IPS-18a (cell line): ENCODE results near the gene EPG5.

Source experiments
- H3K27ac ChIP-seq: one replicate; pipeline ENCODE4 v1.5.1; 2013; ENCODE audit warnings: low read length
- H3K27me3 ChIP-seq: one replicate; pipeline ENCODE4 v1.6.1; 2013; ENCODE audit warnings: mild to moderate bottlenecking, low read length; ENCODE audit not compliant: control insufficient read depth, insufficient read depth
- H3K36me3 ChIP-seq: one replicate; pipeline ENCODE4 v1.6.1; 2013; ENCODE audit warnings: low read depth, low read length; ENCODE audit not compliant: control insufficient read depth
- H3K4me1 ChIP-seq: one replicate; pipeline ENCODE4 v1.6.1; 2013; ENCODE audit warnings: low read depth, low read length; ENCODE audit not compliant: control insufficient read depth
- H3K4me3 ChIP-seq: one replicate; pipeline ENCODE4 v1.5.1; 2013; ENCODE audit warnings: low read length
- H3K9ac ChIP-seq: one replicate; pipeline ENCODE4 v1.6.1; 2013; ENCODE audit warnings: mild to moderate bottlenecking, low read length, moderate library complexity
- H3K9me3 ChIP-seq: one replicate; pipeline ENCODE4 v1.6.1; 2013; ENCODE audit warnings: low read depth, low read length; ENCODE audit not compliant: control insufficient read depth

Gene EPG5

GRCh38 chr18:45910405-45911023, 56.6 kb downstream of the EPG5 start:
- H3K9ac ChIP-seq = no peak overlapping the region
- H3K27me3 ChIP-seq = no peaks in the 10 kb centered on the region
- H3K4me1 ChIP-seq = no peaks in the 10 kb centered on the region
- H3K27ac ChIP-seq = no peak overlapping the region
- no peak overlapping the region for H3K4me3 ChIP-seq
- no peaks in the 10 kb centered on the region for H3K9me3 ChIP-seq
- H3K36me3 ChIP-seq = peaks cover 40% of the 10 kb centered on the region

GRCh38 chr18:45901654-45902210, 65.4 kb downstream of the EPG5 start:
- no peaks in the 10 kb centered on the region for H3K9me3 ChIP-seq
- no peak overlapping the region for H3K4me3 ChIP-seq
- H3K36me3 ChIP-seq = peaks cover 22% of the 10 kb centered on the region
- H3K9ac ChIP-seq = no peak overlapping the region
- no peaks in the 10 kb centered on the region for H3K4me1 ChIP-seq
- no peaks in the 10 kb centered on the region for H3K27me3 ChIP-seq
- H3K27ac ChIP-seq = no peak overlapping the region

DNA sequence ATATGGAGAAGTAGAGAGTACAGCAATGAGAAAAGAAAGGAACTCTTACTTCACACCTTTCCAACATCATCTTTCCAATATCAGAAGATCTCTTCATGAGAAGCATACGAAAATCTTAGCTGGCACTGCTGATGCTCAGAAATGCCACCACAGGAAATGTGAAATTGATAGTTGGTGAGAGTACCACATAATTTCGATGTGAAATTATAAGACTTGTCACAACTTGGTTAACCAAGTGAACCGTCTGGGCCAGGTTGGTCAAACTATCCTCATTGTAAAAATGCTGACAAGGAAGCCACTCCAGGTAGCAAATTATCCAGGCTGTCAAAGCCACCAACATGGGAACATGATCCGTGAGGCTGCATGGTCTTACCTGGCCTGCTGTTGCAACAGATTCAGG, 66.5 kb downstream of the EPG5 start:
- Histone ChIP-seq H3K27ac (no peak overlapping the region), H3K36me3 (peaks cover 24% of the 10 kb centered on the region), H3K9ac (no peak overlapping the region), H3K4me1 (no peaks in the 10 kb centered on the region), H3K27me3 (no peaks in the 10 kb centered on the region), H3K9me3 (no peaks in the 10 kb centered on the region), H3K4me3 (no peak overlapping the region)

GRCh38 chr18:45896991-45897390, 70.1 kb downstream of the EPG5 start:
- Histone ChIP-seq H3K27me3 (no peaks in the 10 kb centered on the region), H3K36me3 (peaks cover 26% of the 10 kb centered on the region), H3K9ac (no peak overlapping the region), H3K9me3 (no peaks in the 10 kb centered on the region), H3K27ac (no peak overlapping the region), H3K4me1 (no peaks in the 10 kb centered on the region), H3K4me3 (no peak overlapping the region)

GRCh38 chr18:45896452-45896851, 70.7 kb downstream of the EPG5 start:
- Histone ChIP-seq H3K9ac (no peak overlapping the region), H3K9me3 (no peaks in the 10 kb centered on the region), H3K27me3 (no peaks in the 10 kb centered on the region), H3K4me1 (no peaks in the 10 kb centered on the region), H3K36me3 (peaks cover 26% of the 10 kb centered on the region), H3K4me3 (no peak overlapping the region), H3K27ac (no peak overlapping the region)

DNA sequence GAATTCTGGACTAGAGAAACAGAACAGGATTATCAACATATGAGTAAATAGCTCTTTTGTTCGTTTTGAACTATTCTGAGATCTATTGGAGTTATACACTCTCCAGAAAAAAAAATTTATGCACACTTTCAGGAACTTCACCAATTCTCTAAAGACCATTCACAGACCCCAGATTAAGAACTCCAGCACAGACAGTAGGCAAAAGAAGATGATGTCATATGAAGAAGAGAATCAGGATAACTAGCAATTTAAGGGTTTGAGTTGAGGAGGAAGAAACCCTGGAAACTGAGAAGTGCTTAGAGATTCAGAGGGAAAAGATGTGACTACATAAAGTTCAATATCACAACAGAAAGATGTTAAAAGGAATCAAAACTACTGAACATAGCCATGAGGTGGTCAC, 71.8 kb downstream of the EPG5 start:
- no peak overlapping the region for H3K27ac ChIP-seq
- peaks cover 15% of the 10 kb centered on the region for H3K36me3 ChIP-seq

GRCh38 chr18:45894818-45895217, 72.3 kb downstream of the EPG5 start:
- peaks cover 14% of the 10 kb centered on the region for H3K36me3 ChIP-seq
- no peaks in the 10 kb centered on the region for H3K4me1 ChIP-seq
- H3K27ac ChIP-seq = no peak overlapping the region

More for the DNA sequence above, 71.8 kb downstream of the EPG5 start:
- no peaks in the 10 kb centered on the region for H3K27me3 ChIP-seq
- H3K4me1 ChIP-seq = no peaks in the 10 kb centered on the region
- H3K9ac ChIP-seq = no peak overlapping the region
- no peak overlapping the region for H3K4me3 ChIP-seq
- no peaks in the 10 kb centered on the region for H3K9me3 ChIP-seq

GRCh38 chr18:45891806-45892205, 75.3 kb downstream of the EPG5 start:
- Histone ChIP-seq H3K4me1 (no peaks in the 10 kb centered on the region), H3K27ac (no peak overlapping the region), H3K27me3 (no peaks in the 10 kb centered on the region), H3K36me3 (peaks cover 12% of the 10 kb centered on the region), H3K9ac (no peak overlapping the region), H3K9me3 (no peaks in the 10 kb centered on the region), H3K4me3 (no peak overlapping the region)

More at GRCh38 chr18:45894818-45895217, 72.3 kb downstream of the EPG5 start:
- no peak overlapping the region for H3K9ac ChIP-seq
- no peak overlapping the region for H3K4me3 ChIP-seq
- no peaks in the 10 kb centered on the region for H3K9me3 ChIP-seq
- H3K27me3 ChIP-seq = no peaks in the 10 kb centered on the region

DNA sequence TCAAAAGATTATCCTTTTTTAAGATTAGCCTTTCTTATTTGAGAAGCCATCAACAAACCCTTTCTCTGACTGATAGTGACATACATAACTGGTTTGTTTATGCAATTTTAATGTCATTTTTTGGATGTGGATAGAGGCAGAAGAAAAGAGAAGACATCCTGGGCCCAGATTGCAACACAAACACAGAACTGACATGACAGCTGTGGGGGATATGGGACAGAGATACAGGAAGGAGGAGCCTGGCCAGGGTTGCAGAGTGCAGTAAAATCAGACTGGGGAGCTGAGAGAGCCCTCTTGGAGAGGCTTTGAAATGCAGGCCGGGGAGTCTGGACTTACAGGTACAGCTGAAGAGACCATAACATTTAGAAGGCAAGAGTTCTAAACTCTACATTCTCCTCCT, 76.5 kb downstream of the EPG5 start:
- Histone ChIP-seq H3K27me3 (no peaks in the 10 kb centered on the region), H3K36me3 (peaks cover 10% of the 10 kb centered on the region), H3K9me3 (no peaks in the 10 kb centered on the region), H3K27ac (no peak overlapping the region), H3K9ac (no peak overlapping the region), H3K4me1 (no peaks in the 10 kb centered on the region), H3K4me3 (no peak overlapping the region)

- peaks cover 9% of the 10 kb centered on the region for H3K36me3 ChIP-seq
- H3K9me3 ChIP-seq = no peaks in the 10 kb centered on the region
- no peaks in the 10 kb centered on the region for H3K27me3 ChIP-seq
- H3K4me3 ChIP-seq = no peak overlapping the region
- H3K9ac ChIP-seq = no peak overlapping the region
- no peak overlapping the region for H3K27ac ChIP-seq
- H3K4me1 ChIP-seq = no peaks in the 10 kb centered on the region
Observed at GRCh38 chr18:45889419-45890064, 77.6 kb downstream of the EPG5 start.

GRCh38 chr18:45887585-45887984, 79.5 kb downstream of the EPG5 start:
- no peaks in the 10 kb centered on the region for H3K27me3 ChIP-seq

More at GRCh38 chr18:45887585-45887984, 79.5 kb downstream of the EPG5 start:
- Histone ChIP-seq H3K9ac (no peak overlapping the region), H3K9me3 (no peaks in the 10 kb centered on the region), H3K27ac (no peak overlapping the region), H3K36me3 (peaks cover 9% of the 10 kb centered on the region), H3K4me1 (no peaks in the 10 kb centered on the region), H3K4me3 (no peak overlapping the region)
